ENCODE results near the gene MGAT5.

MGAT5 gene

GRCh38 chr2:134421556-134422328 is 167.9 kb downstream of the MGAT5 start:
- no peak for DNase-seq (ENCODE audit: low read depth)
- TF ChIP-seq MAX (IDR thresholded peaks at IDR 0.05; ENCODE audit: low read depth, low read length): no peak
- TF ChIP-seq CTCF (IDR thresholded peaks at IDR 0.05; ENCODE audit: low read depth, low read length): no peak
- no peak for TF ChIP-seq POLR2A (IDR thresholded peaks at IDR 0.05; ENCODE audit: extremely low read depth, insufficient read length)
- TF ChIP-seq MYC (IDR thresholded peaks at IDR 0.05; ENCODE audit: low read depth, low read length): no peak
- H3K4me3 ChIP-seq (ENCODE audit: low read depth, low read length): no peak overlapping the region

GRCh38 chr2:134425724-134426496 is 172.0 kb downstream of the MGAT5 start:
- no peak for DNase-seq (ENCODE audit: low read depth)
- no peak overlapping the region for H3K4me3 ChIP-seq (ENCODE audit: low read depth, low read length)
- TF ChIP-seq CTCF (IDR thresholded peaks at IDR 0.05; ENCODE audit: low read depth, low read length): no peak
- TF ChIP-seq MAX (IDR thresholded peaks at IDR 0.05; ENCODE audit: low read depth, low read length): no peak
- no peak for TF ChIP-seq MYC (IDR thresholded peaks at IDR 0.05; ENCODE audit: low read depth, low read length)
- no peak for TF ChIP-seq POLR2A (IDR thresholded peaks at IDR 0.05; ENCODE audit: extremely low read depth, insufficient read length)

- no peak for DNase-seq (ENCODE audit: low read depth)
- TF ChIP-seq CTCF (IDR thresholded peaks at IDR 0.05; ENCODE audit: low read depth, low read length): no peak
- no peak for TF ChIP-seq POLR2A (IDR thresholded peaks at IDR 0.05; ENCODE audit: extremely low read depth, insufficient read length)
- TF ChIP-seq MAX (IDR thresholded peaks at IDR 0.05; ENCODE audit: low read depth, low read length): no peak
- TF ChIP-seq MYC (IDR thresholded peaks at IDR 0.05; ENCODE audit: low read depth, low read length): no peak
Measured at GRCh38 chr2:134426721-134427120, 172.8 kb downstream of the MGAT5 start.

GRCh38 chr2:134429886-134430285 is 176.0 kb downstream of the MGAT5 start:
- TF ChIP-seq MAX (IDR thresholded peaks at IDR 0.05; ENCODE audit: low read depth, low read length) (no peak), CTCF (IDR thresholded peaks at IDR 0.05; ENCODE audit: low read depth, low read length) (no peak), MYC (IDR thresholded peaks at IDR 0.05; ENCODE audit: low read depth, low read length) (no peak), POLR2A (IDR thresholded peaks at IDR 0.05; ENCODE audit: extremely low read depth, insufficient read length) (no peak)
- no peak overlapping the region for H3K4me3 ChIP-seq (ENCODE audit: low read depth, low read length)
- DNase-seq (ENCODE audit: low read depth): peak; percentile 67

More at GRCh38 chr2:134426721-134427120, 172.8 kb downstream of the MGAT5 start:
- no peak overlapping the region for H3K4me3 ChIP-seq (ENCODE audit: low read depth, low read length)

- TF ChIP-seq CTCF (IDR thresholded peaks at IDR 0.05; ENCODE audit: low read depth, low read length): no peak
- no peak for TF ChIP-seq POLR2A (IDR thresholded peaks at IDR 0.05; ENCODE audit: extremely low read depth, insufficient read length)
- TF ChIP-seq MYC (IDR thresholded peaks at IDR 0.05; ENCODE audit: low read depth, low read length): no peak
- no peak overlapping the region for H3K4me3 ChIP-seq (ENCODE audit: low read depth, low read length)
- DNase-seq (ENCODE audit: low read depth): no peak
Measured at GRCh38 chr2:134431838-134432434, 178.1 kb downstream of the MGAT5 start.

Data from NB4 (cell line).